Right cardiac atrium (tissue), 5 donors: Measurements from ENCODE around the gene ZNF837. TPM values are rescaled to one million over a fixed set of nuclear protein-coding genes. Genes with fewer than 3 reads are reported as not detected.
"Not testable (repeated sequence)": the region's sequence is repeated elsewhere in the genome, so short reads cannot be mapped to it uniquely, and the experiment has no call there.

ENCODE experiments used
- ATAC-seq, 2 donors: fragments of 200-7000 bp; cut with Tn5 transposase; one replicate each; pipeline versions ENCODE4 v1.8.0 to v1.9.1; 2020; ENCODE audit warnings: moderate library complexity in 2 of 2, mild to moderate bottlenecking in 1 of 2
- DNase-seq, 3 donors: peaks; one replicate each; pipeline ENCODE4 v3.0.0-alpha.2; 2020
- H3K27ac ChIP-seq: one replicate; pipeline ENCODE4 v1.5.1; 2013; ENCODE audit warnings: mild to moderate bottlenecking, low read length, control low read depth, moderate library complexity
- H3K27me3 ChIP-seq: one replicate; pipeline ENCODE4 v1.6.1; 2013; ENCODE audit not compliant: control insufficient read depth, insufficient read depth
- H3K4me1 ChIP-seq: one replicate; pipeline ENCODE4 v1.6.1; 2013; ENCODE audit warnings: low read length; ENCODE audit not compliant: control insufficient read depth, insufficient read depth
- H3K4me3 ChIP-seq: one replicate; pipeline ENCODE4 v1.5.1; 2013; ENCODE audit warnings: low read length, control low read depth
- H3K9me3 ChIP-seq: one replicate; pipeline ENCODE4 v1.6.1; 2013; ENCODE audit warnings: low read length; ENCODE audit not compliant: control insufficient read depth
- WGBS: extraction: QIAGEN DNeasy Blood & Tissue Kit; methylation state at CpG from one replicate; pipeline ENCODE4 v1.1.7; 2013; 5-methylcytosine and 5-hydroxymethylcytosine counted together
- intact Hi-C, 4 donors: fragments of 100-400 bp; cut with DNase I; formaldehyde crosslinking; loops; one replicate each; pipeline versions ENCODE4 v1.11.0 to v1.14.0; 2022 to 2023
- polyA plus RNA-seq: library from polyadenylated mRNA; stranded (reverse); fragments of 200-250 nt; gene quantifications from one replicate; pipeline ENCODE4 v1.2.3, GENCODE V29; 2013
- total RNA-seq, 4 donors: library from RNA; stranded (reverse); fragmentation: NEBNext Ultra II Directional; extraction: Animal tissue kit (Norgen Biotek cat#: 25700); gene quantifications; one replicate each; pipeline ENCODE4 v1.2.1, GENCODE V29; 2021
- donor health status: healthy with polysubstance abuse.
- donor health status: DM: no; HTN: yes; CAD: no.
- donor health status: DM: no; HTN: no; CAD: no.
- donor health status: DM: no; HTN: yes; CAD: no; lungs with severe emphysema.
- donor health status: DM: yes; HTN: yes; CAD: no.

ZNF837 gene
- total and polyA plus RNA-seq, 5 donors = 0.33 to 0.82 (median 0.52) TPM

DNA sequence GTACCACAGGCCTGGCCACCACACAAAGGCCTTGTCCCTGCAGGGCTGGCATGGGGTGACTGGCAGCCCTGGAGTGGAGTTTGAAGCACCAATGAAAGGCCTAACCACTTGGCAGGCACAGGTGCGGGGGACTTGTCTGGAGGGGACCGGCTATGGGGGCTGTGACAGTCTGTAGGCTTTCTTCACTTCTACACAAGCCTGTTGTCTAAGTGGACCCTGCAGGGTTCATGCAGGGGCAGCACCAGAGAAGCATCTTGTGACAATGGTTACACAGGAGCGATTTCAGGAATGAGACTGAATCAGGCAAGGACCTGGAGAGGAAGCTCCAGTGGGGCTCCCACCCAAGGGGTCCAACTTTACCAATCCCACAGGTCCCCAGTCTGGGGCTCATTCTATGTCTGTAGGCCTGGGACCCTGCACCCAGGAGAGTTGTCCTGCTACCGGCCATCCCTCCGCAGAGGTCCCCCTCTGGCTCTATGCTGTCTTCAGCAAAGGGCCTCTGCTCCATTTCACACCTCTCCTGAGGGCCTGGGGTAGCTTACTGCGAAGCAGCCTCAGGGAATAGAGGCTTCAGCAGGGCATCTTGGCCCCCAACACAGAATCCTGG, 2.3 kb upstream of the ZNF837 start:
- 88% methylated on average over 6 of the region's 6 CpGs for WGBS
- DNase-seq = peak in 2 of 3 donors; percentile 26 to 45
- ATAC-seq = no peak
- no peak overlapping the region for H3K4me3 ChIP-seq
- peaks cover 16% of the 10 kb centered on the region for H3K4me1 ChIP-seq
- H3K9me3 ChIP-seq = no peaks in the 10 kb centered on the region
- no peak overlapping the region for H3K27ac ChIP-seq
- intact Hi-C loops = no loop called here
- no peaks in the 10 kb centered on the region for H3K27me3 ChIP-seq

DNA sequence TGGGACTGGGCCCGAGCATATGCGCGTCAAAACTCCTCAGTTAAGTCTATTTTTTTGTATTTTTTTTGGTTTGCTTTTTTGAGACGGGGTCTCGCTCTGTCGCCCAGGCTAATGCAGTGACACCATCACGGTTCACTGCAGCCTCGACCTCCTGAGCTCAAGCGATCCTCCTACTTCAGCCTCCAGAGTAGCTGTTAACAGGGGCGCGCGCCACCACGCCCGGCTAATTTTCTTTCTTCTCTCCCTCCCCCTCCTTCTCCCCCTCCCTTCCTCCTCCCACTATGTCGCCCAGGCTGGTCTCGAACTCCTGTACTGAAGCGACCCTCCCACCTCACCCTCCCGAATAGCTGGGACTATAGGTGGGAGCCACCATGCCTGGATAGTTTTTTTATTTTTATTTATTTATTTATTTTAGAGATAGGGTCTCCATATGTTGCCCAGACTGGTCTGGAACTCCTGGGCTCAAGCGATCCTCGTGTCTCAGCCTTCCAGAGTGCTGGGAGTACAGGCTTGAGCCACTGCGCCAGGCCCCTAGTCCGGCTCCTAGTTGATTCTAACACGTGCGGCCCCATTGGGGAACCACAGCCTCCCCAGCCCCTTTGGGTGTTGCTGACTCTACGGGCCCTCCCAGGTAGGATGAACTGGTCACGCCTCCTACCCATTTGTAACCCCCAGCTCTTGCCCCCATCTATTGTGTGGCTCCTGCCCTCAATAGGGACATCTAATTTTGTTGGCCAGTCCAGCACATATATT, 806 bp upstream of the ZNF837 start:
- 31% methylated on average over 26 of the region's 26 CpGs for WGBS
- intact Hi-C loops = no loop called here
- H3K4me1 ChIP-seq = peaks cover 10% of the 10 kb centered on the region
- ATAC-seq = no peak
- H3K27ac ChIP-seq = peak overlapping the region; percentile 20
- peak overlapping the region; percentile 58 for H3K4me3 ChIP-seq
- no peaks in the 10 kb centered on the region for H3K27me3 ChIP-seq
- H3K9me3 ChIP-seq = no peaks in the 10 kb centered on the region
- DNase-seq = peak in 2 of 3 donors; percentile 61 to 67

DNA sequence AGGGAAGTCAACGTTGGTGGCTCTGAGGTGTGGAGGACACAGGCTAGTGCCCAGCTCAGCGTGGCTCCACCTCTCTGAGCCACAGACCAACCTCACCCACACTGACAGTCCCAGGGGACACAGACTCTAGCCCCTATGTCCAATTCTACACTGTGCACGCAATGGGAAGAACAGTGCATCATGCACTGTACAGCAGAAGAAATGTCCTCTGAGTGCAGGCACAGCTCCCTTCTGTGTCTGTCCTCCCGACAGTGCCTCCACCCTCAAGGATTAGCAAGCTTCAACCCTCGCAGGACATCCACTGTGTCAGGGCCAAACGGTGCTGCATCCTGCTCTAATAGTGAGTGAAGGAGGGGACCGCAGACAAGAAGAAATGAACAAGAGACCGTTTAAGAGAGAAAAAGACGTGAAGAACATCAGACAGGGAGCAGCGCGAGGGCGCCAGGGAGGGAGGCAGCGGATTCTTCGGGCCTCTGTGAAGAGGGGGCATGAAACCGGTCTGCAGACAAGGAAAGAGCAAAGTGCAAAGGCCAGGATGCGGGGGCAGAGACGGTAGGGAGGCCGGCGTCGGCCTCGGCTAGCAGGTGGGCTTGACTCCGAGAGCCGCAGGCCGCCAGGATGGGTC, 681 bp downstream of the ZNF837 start:
- Histone ChIP-seq H3K27me3 (no peaks in the 10 kb centered on the region), H3K27ac (peak overlapping the region; percentile 34), H3K9me3 (no peaks in the 10 kb centered on the region), H3K4me3 (peak overlapping the region; percentile 34), H3K4me1 (peaks cover 3% of the 10 kb centered on the region)
- intact Hi-C loops = no loop called here
- DNase-seq (no peak), ATAC-seq (no peak)
- 5% methylated on average over 24 of the region's 24 CpGs for WGBS

- intact Hi-C loops = no loop called here
- peak in 2 of 3 donors; percentile 38 to 48 for DNase-seq
- ATAC-seq = no peak
- Histone ChIP-seq H3K4me1 (peaks cover 3% of the 10 kb centered on the region), H3K9me3 (no peaks in the 10 kb centered on the region), H3K4me3 (no peak overlapping the region), H3K27me3 (no peaks in the 10 kb centered on the region), H3K27ac (no peak overlapping the region)
- WGBS = 92% methylated on average over 6 of the region's 6 CpGs
Observed at GRCh38 chr19:58379246-58379645, 1.6 kb downstream of the ZNF837 start.

GRCh38 chr19:58376724-58377123, 4.1 kb downstream of the ZNF837 start:
- ATAC-seq = not testable (repeated sequence)

GRCh38 chr19:58374200-58374599, 6.6 kb downstream of the ZNF837 start:
- no peak for ATAC-seq
- 85% methylated on average over 4 of the region's 4 CpGs for WGBS
- DNase-seq = no peak
- intact Hi-C loops = no loop called here
- Histone ChIP-seq H3K27ac (no peak overlapping the region), H3K27me3 (no peaks in the 10 kb centered on the region), H3K4me1 (no peaks in the 10 kb centered on the region), H3K9me3 (no peaks in the 10 kb centered on the region), H3K4me3 (no peak overlapping the region)

More at GRCh38 chr19:58376724-58377123, 4.1 kb downstream of the ZNF837 start:
- H3K27me3 ChIP-seq, intact Hi-C loops, H3K4me1 ChIP-seq, H3K27ac ChIP-seq, H3K4me3 ChIP-seq, H3K9me3 ChIP-seq: not testable (repeated sequence)
- whole genome bisulfite sequencing = 85% methylated on average over 7 of the region's 7 CpGs
- DNase-seq = peak in 1 of 3 donors; percentile 8

DNA sequence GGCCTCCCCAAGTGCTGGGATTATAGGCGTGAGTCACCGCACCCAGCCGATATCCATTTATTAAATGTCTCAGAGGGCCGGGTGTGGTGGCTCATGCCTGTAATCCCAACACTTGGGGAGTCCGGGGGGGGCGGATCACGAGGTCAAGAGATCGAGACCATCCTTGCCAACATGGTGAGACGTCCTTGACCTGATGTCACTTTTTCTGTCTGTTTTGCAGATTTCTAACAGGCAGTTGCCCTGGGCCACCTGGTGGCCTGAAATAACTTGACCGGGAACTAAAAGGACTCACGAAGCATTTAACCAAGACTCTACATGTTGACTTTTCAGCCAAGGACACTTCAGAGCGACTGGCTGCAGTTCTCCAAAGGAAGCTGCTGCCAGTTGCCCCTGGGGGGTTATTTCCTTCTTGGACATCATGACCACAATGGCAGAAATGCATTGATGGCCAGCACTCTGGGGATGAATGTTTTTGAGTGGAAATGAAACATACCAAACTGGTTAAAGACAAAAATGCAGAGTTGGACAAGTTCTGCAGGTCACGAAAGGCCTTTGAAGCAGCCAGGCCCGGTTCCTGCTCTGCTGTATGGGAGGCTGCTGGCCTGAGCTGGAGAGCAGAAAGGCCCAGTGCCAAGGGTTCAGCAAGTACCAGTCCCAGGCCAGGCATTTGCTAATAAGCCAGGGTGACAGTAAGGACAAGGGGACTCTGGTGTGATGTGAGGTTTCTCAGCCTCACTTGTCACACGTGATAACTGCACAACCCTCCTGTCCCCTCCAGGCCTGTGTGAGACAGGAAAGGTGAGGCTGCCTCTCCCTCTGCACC, 8.3 kb downstream of the ZNF837 start:
- Histone ChIP-seq H3K27ac (no peak overlapping the region), H3K4me1 (no peaks in the 10 kb centered on the region), H3K9me3 (no peaks in the 10 kb centered on the region), H3K4me3 (no peak overlapping the region), H3K27me3 (no peaks in the 10 kb centered on the region)
- ATAC-seq (peak in 1 of 2 donors; percentile 52), DNase-seq (peak in 2 of 3 donors; percentile 22 to 55)
- WGBS = 65% methylated on average over 15 of the region's 15 CpGs
- intact Hi-C loops = no loop called here

- DNase-seq (peak in 2 of 3 donors; percentile 47 to 60), ATAC-seq (peak; percentile 26 to 36)
- no peak overlapping the region for H3K27ac ChIP-seq
- H3K4me3 ChIP-seq = no peak overlapping the region
- intact Hi-C loops = no loop called here
- H3K4me1 ChIP-seq = no peaks in the 10 kb centered on the region
- no peaks in the 10 kb centered on the region for H3K27me3 ChIP-seq
- no peaks in the 10 kb centered on the region for H3K9me3 ChIP-seq
- WGBS = 73% methylated on average over 68 of the region's 68 CpGs
Observed at GRCh38 chr19:58368561-58369360, 12.1 kb downstream of the ZNF837 start.

DNA sequence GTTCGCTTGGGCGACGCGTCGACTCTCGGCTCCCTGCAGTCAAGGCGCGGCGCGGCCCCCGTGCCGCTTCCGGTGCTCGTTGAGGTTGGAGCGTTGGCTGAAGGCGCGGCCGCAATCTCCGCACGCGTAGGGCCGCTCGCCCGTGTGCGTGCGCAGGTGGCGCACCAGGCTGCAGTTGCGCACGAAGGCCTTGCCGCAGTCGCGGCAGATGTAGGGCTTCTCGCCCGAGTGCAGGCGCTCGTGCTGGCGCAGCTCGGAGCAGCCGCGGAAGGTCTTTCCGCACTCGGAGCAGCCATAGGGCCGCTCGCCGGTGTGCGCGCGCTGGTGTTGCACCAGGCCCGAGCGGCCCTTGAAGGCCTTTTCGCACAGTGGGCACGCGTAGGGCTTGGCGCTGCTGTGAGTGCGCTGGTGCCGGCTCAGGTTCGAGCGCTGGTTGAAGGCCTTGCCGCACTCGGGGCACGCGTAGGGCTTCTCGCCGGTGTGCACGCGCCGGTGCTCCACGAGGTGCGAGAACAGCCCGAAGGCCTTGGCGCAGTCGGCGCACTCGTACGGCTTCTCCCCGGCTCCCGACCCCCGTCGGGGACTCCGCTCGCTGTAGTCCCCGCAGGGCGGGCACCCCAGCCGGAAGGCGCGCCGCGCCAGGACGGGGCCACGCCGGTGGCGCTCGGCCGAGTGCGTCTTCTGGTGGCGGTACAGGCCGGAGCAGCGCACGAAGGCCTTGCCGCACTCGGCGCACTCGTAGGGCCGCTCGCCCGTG, 13.0 kb downstream of the ZNF837 start:
- intact Hi-C loops = no loop called here
- Histone ChIP-seq H3K27me3 (no peaks in the 10 kb centered on the region), H3K4me1 (no peaks in the 10 kb centered on the region), H3K27ac (no peak overlapping the region), H3K4me3 (no peak overlapping the region), H3K9me3 (no peaks in the 10 kb centered on the region)
- peak in 2 of 3 donors; percentile 45 to 53 for DNase-seq
- WGBS = 37% methylated on average over 106 of the region's 106 CpGs
- no peak for ATAC-seq
